ENCODE measurements around the gene PDZRN3. TPM values are rescaled to one million over a fixed set of nuclear protein-coding genes. Genes with fewer than 3 reads are reported as not detected.

The PDZRN3 gene
- total RNA-seq, 1 experiment from 2014 or later: 3.1 TPM

- no peak for DNase-seq (ENCODE audit: low read depth)
Observed at GRCh38 chr3:73459711-73460110, 165.0 kb downstream of the PDZRN3 start.

DNA sequence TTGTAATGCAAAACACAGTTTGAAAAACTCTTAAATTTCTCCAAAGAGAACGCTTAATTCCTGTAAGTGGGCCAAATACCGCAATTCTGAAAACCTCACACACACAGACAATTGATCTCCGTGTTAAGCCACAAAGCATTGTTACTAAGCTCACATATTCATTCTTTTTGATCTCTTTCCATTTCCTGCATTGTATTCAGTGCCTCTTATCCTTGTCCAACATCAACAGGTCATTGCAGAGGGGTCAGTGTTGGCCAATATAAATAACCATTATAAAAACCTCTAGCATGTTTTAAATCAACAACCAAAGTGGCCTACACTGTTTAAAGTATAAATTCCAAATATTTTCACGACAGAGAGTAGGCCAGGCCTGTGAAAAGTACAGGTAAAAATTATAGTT lies 171.1 kb downstream of the PDZRN3 start:
- DNase-seq (ENCODE audit: low read depth): no peak

DNA sequence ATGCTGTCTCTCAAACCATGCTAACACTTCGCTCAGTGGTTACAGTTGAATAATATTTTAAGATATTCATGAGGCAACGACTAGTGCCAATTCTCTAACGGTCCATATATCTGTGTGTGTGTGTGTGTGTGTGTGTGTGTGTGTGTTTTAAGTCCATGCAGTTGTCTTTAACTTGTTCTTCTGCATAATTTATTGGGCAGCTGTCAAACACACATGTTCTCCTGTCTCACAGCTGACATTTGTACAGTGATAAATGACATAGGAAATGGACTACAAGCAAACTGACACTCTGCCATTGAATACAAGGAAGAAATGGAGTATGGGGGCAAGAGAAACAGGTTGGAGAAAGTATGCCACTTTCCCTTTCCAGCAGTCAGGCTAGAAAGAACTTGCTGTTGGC lies 172.0 kb downstream of the PDZRN3 start:
- DNase-seq (ENCODE audit: low read depth): no peak

DNA sequence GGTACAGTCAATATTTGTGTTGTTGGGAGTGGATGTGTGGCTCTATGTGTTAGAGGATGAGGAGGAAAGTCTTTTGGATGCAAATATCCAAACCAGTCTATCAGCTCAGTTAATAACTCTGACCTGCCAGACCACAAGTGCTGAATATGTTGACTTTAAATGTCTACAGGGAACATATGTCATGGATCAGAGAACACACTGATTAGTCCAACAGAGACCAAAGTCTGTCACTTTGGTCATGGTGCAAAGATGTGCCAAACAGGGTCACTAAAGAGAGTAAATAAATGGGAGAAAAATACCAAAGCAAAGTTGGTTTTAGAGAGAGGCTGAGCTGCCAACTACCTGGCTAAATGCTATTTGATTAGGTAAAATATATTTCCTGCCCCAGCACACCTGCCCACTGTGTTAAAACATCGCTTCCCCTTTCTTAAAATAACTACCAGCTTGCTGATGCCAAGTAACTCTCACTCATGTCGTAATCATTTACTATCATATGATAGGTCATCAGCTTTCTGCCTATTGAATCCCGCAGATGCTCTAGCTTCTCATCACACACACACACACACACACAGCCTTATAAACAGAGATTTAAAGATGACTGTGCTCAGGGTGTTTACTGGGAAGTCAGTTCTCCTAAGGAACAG lies 173.3 kb downstream of the PDZRN3 start:
- no peak for DNase-seq (ENCODE audit: low read depth)

DNA sequence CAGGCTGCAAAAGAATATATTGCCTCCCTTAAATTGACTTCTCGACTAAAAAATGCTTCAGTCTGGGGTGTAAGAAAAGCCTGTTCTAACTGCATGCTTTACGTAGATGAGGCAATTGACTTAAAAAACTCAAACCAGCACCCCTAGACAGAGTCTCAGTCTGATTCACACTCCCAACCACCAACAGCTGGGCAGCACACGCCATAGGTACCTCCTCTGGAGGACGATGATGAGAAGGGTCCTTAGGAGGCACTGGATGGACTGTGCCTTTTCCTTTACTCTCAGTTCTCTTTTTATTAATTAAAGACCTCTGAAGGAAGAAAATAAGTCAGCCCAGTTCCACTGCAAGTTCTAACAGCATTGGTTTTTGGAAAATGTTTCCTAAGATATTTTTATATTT lies 175.0 kb downstream of the PDZRN3 start:
- no peak for DNase-seq (ENCODE audit: low read depth)

DNA sequence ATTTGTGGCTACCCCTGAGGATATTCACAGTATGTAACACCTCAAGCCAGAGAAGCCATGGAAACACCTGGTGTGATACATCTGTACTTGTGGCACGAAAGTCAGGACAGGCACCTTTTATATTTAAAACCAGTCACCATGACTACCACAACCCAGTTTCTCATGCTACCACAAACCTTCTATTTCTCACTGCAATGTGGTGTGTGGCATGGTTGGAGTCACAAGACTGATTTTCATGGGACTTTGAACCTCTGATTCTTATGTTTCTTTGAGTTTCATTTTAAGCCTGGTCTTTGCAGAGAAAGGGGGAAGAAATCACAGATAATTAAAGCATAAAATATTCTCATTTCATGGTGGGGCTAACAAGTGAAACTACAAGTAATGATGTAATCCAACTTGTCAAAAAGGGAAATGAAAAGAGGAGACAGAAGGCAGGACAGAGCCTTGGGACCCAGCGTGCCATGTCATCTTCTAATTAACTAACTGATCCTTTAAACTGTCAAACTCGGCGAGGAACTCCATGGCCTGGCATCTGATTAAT lies 175.9 kb downstream of the PDZRN3 start:
- DNase-seq (ENCODE audit: low read depth): no peak

DNA sequence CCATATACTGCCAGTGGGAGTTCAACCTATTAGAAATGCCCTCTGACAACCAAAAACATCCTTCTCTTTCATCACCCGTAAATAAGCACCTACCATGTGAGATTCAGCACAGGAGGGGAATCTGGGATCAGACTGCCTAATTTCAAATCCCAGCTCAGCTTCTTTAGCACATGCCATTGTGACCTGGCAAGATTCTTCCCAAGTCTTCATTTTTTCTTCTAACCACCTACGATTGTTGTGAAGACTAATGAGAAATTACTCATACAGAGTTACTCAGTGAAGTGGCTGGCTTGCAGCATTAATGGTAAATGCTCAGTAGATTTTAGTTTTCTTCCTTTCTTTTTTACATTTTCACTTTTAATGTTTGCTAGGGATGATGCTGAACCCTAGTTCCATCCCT lies 176.7 kb downstream of the PDZRN3 start:
- no peak for DNase-seq (ENCODE audit: low read depth)

DNA sequence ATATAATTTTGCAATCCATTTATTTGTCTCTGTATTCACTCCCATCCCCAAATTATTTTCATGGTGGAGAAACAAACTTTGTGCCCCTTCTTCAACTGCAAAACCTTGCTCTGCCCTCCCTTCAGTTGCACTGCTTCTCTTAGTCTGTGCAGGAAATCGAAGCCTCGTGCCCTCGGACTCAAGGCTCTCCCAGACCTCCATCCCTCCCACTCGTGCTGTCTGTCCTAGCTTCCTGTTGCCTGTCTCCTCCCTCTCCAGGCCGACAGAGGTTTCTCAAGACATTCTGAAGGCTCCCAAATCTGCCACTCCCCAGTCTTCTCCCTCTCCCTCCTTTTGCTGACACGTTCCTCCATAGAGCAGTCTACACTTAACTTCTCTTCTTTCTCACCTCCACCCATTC lies 177.6 kb downstream of the PDZRN3 start:
- DNase-seq (ENCODE audit: low read depth): no peak

- DNase-seq (ENCODE audit: low read depth): no peak
Observed at GRCh38 chr3:73446467-73447110, 178.2 kb downstream of the PDZRN3 start.

GRCh38 chr3:73442886-73443285 lies 181.9 kb downstream of the PDZRN3 start:
- DNase-seq (ENCODE audit: low read depth): no peak

- DNase-seq (ENCODE audit: low read depth): no peak
Observed at GRCh38 chr3:73442152-73442551, 182.6 kb downstream of the PDZRN3 start.

GRCh38 chr3:73437828-73438227 lies 186.9 kb downstream of the PDZRN3 start:
- DNase-seq (ENCODE audit: low read depth): no peak

GRCh38 chr3:73435055-73435454 lies 189.7 kb downstream of the PDZRN3 start:
- no peak for DNase-seq (ENCODE audit: low read depth)

GRCh38 chr3:73433687-73434086 lies 191.1 kb downstream of the PDZRN3 start:
- no peak for DNase-seq (ENCODE audit: low read depth)

GRCh38 chr3:73433079-73433478 lies 191.7 kb downstream of the PDZRN3 start:
- DNase-seq (ENCODE audit: low read depth): no peak

- no peak for DNase-seq (ENCODE audit: low read depth)
Observed at GRCh38 chr3:73432706-73433032, 192.1 kb downstream of the PDZRN3 start.

DNA sequence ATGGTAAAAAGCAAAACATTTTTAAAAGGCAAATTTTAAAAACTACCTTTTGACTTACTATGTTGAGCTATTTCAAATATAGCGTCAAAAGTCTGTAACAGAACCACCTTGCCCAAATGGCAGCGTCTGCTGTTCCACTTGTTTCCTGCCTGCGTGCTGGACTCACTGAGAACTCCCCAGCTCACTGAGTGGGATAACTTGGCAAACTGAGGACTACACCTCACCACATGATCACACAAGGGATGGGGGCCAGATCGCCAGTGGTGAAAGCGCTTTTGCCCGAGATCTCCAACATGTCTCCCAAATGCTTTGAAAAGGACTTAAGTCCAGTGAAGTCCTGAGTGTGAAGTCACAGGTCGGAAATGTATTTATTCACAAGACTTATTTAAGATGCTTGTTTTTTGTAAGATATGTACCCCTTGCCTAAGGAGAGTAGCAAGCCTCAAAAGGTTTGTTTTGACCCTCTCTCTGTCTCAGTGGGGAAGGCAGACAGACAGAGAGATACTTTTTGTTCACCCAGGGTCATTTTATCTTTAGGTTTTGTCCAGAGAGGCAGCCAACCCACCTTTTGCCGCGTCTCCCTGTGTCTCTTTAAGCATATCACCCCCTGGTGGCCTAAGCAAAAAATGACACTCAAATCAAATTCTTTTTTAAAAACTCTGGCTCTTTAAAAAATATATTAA lies 192.6 kb downstream of the PDZRN3 start:
- peak; percentile 22 for DNase-seq (ENCODE audit: low read depth)

- no peak for DNase-seq (ENCODE audit: low read depth)
Observed at GRCh38 chr3:73431183-73431900, 193.4 kb downstream of the PDZRN3 start.

GRCh38 chr3:73427048-73427706 lies 197.6 kb downstream of the PDZRN3 start:
- no peak for DNase-seq (ENCODE audit: low read depth)

DNA sequence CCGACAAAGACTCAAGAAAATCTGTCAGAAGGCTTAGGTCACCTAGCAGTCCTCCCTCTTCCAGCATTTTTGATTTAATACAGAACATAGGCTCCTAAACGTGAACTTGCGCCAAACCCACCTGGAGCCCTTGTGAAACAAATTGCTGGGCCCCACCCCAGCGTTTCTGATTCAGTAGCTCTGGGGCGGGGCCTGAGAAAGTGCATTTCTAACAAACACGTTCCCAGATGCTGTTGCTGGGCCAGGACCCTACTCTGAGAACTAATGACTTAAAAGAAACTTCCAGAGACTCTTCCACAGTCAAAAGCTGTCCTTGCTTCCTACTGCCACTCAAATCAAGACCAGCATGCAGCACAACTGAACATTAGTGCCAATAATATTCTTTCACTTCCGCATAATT lies 198.1 kb downstream of the PDZRN3 start:
- DNase-seq (ENCODE audit: low read depth): no peak

DNA sequence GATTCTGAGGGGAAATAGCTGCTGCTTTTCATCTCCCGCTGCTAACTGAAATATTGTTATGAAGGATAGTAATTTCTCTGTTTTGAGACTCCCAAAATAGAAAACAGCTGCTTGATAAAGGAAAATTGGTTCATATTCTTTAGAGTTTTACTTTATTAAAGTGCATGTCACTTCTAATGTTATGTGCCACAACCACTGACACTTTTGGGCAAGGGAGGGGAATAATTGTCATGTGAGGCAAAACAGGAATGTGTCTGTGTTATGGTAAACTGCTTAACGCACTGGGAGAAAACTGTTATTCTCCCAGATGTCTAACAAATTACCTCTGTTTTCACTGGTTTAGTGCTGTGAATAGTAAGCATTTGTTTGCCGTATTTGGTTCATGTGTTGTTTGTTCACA lies 201.6 kb downstream of the PDZRN3 start:
- DNase-seq (ENCODE audit: low read depth): no peak

DNA sequence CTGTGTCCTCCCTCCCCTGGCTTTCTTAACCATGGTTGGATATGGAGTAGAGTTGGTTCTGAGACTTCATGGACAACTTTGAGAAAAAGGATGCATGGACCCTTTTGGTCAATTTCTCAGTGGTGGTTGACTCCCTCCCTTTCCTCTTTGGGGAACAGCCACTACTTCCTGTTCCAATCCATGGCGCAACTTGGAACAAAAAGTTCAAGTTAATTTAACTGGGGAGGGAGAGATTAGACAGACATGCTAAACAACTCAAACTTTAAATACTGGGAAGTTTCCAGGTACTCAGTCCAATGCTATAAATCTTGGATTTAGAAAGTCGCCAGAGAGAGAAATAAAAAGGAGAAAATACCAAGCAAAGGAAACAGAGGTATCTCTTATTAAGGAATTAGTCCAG lies 202.2 kb downstream of the PDZRN3 start:
- DNase-seq (ENCODE audit: low read depth): no peak

All from Daoy (cell line).